ENCODE data around the gene LAMB4. TPM values are rescaled to one million over a fixed set of nuclear protein-coding genes. Genes with fewer than 3 reads are reported as not detected.

Gene LAMB4
- total RNA-seq, 1 donor from 2014 or later = 1.1 TPM

GRCh38 chr7:108108131-108108530 lies 22.0 kb downstream of the LAMB4 start:
- no peak for ATAC-seq

- ATAC-seq = no peak
Observed at GRCh38 chr7:108104324-108104723, 25.8 kb downstream of the LAMB4 start.

- no peak for ATAC-seq
Observed at GRCh38 chr7:108103558-108104298, 26.4 kb downstream of the LAMB4 start.

GRCh38 chr7:108102671-108103312 lies 27.4 kb downstream of the LAMB4 start:
- ATAC-seq = no peak

GRCh38 chr7:108101759-108102158 lies 28.4 kb downstream of the LAMB4 start:
- no peak for ATAC-seq

GRCh38 chr7:108099713-108100112 lies 30.4 kb downstream of the LAMB4 start:
- ATAC-seq = no peak

GRCh38 chr7:108097703-108098102 lies 32.5 kb downstream of the LAMB4 start:
- no peak for ATAC-seq

- no peak for ATAC-seq
Observed at GRCh38 chr7:108096996-108097395, 33.2 kb downstream of the LAMB4 start.

GRCh38 chr7:108094933-108095710 lies 35.0 kb downstream of the LAMB4 start:
- peak; percentile 95 for ATAC-seq

GRCh38 chr7:108094346-108094745 lies 35.8 kb downstream of the LAMB4 start:
- no peak for ATAC-seq

GRCh38 chr7:108093851-108094331 lies 36.3 kb downstream of the LAMB4 start:
- no peak for ATAC-seq

- no peak for ATAC-seq
Observed at GRCh38 chr7:108093341-108093740, 36.8 kb downstream of the LAMB4 start.

- ATAC-seq = no peak
Observed at GRCh38 chr7:108091461-108091831, 38.7 kb downstream of the LAMB4 start.

GRCh38 chr7:108090791-108091460 lies 39.2 kb downstream of the LAMB4 start:
- ATAC-seq = no peak

GRCh38 chr7:108089381-108089780 lies 40.8 kb downstream of the LAMB4 start:
- no peak for ATAC-seq

- ATAC-seq = no peak
Observed at GRCh38 chr7:108088729-108089128, 41.4 kb downstream of the LAMB4 start.

GRCh38 chr7:108087778-108088177 lies 42.4 kb downstream of the LAMB4 start:
- ATAC-seq = no peak

GRCh38 chr7:108086962-108087361 lies 43.2 kb downstream of the LAMB4 start:
- no peak for ATAC-seq

- ATAC-seq = no peak
Observed at GRCh38 chr7:108086546-108086945, 43.6 kb downstream of the LAMB4 start.

- ATAC-seq = no peak
Observed at GRCh38 chr7:108083980-108084379, 46.2 kb downstream of the LAMB4 start.

GRCh38 chr7:108079648-108080591 lies 50.2 kb downstream of the LAMB4 start:
- peak; percentile 86 for ATAC-seq

- no peak for ATAC-seq
Observed at GRCh38 chr7:108079276-108079647, 50.9 kb downstream of the LAMB4 start.
